Breast epithelium (tissue), 4 donors: ENCODE data around the gene CNTNAP1. TPM values are rescaled to one million over a fixed set of nuclear protein-coding genes. Genes with fewer than 3 reads are reported as not detected.

Experiments used
- DNase-seq, 2 donors: peaks; one replicate each; pipeline ENCODE4 v3.0.0-alpha.2; 2019; ENCODE audit warnings: low spot score in 2 of 2
- H3K27ac ChIP-seq, 2 donors: fragments of 200-600 bp; sonication (generic) in 1 of 2; one replicate each; pipeline ENCODE4 v1.5.1; 2016 to 2019; ENCODE audit warnings: mild to moderate bottlenecking in 1 of 2
- H3K27me3 ChIP-seq, 2 donors: fragments of 200-600 bp; sonication (generic) in 1 of 2; one replicate each; pipeline versions ENCODE4 v1.5.1 to v1.6.0; 2017 to 2019; ENCODE audit warnings: control low read depth in 1 of 2, mild to moderate bottlenecking in 1 of 2
- H3K36me3 ChIP-seq: fragments of 200-600 bp; one replicate; pipeline ENCODE4 v1.5.1; 2019
- H3K4me1 ChIP-seq, 2 donors: fragments of 200-600 bp; sonication (generic); one replicate each; pipeline ENCODE4 v1.5.1; 2016 to 2019; ENCODE audit warnings: control low read depth in 1 of 2
- H3K4me3 ChIP-seq, 3 donors: fragments of 200-600 bp; sonication (generic); 1 replicate in 2 of 3; 2 replicates in 1 of 3; pipeline ENCODE4 v1.5.1; 2016 to 2019; ENCODE audit warnings: mild to moderate bottlenecking in 3 of 3, moderate library complexity in 2 of 3
- H3K9me3 ChIP-seq, 2 donors: fragments of 200-600 bp; sonication (generic) in 1 of 2; one replicate each; pipeline ENCODE4 v1.5.1; 2016 to 2019; ENCODE audit warnings: control low read depth in 1 of 2
- CTCF ChIP-seq, 3 donors: fragments of 450-650 bp; IDR thresholded peaks; one replicate each; pipeline ENCODE4 v1.5.1; 2016 to 2017; ENCODE audit warnings: antibody characterized with exemption in 3 of 3, mild to moderate bottlenecking in 3 of 3, moderate library complexity in 3 of 3
- POLR2A ChIP-seq: fragments of 450-650 bp; IDR thresholded peaks from one replicate; pipeline ENCODE4 v1.6.1; 2016; ENCODE audit warnings: antibody characterized with exemption, mild to moderate bottlenecking, moderate library complexity
- POLR2AphosphoS5 ChIP-seq, 3 donors: sonication (generic); formaldehyde crosslinking; IDR thresholded peaks; one replicate each; pipeline ENCODE4 v1.6.1; 2017; ENCODE audit warnings: antibody characterized with exemption in 3 of 3
- intact Hi-C: fragments of 100-400 bp; cut with DNase I; formaldehyde crosslinking; loops from one replicate; pipeline ENCODE4 v1.15.1; 2023; ENCODE audit warnings: low total_unique reads
- total RNA-seq, 3 donors: library from RNA; depleted of rRNA; stranded (reverse); fragments of >200 nt; gene quantifications; one replicate each; pipeline ENCODE4 v1.1.0, GENCODE V29; 2016

Gene CNTNAP1
- total RNA-seq, 3 donors from 2014 or later, result 1.8 to 4.9 (median 3.7) TPM

- no peaks in the 10 kb centered on the region for H3K36me3 ChIP-seq
- no peaks in the 10 kb centered on the region for H3K27me3 ChIP-seq
- intact Hi-C loops, result no loop called here
- TF ChIP-seq POLR2AphosphoS5 (IDR thresholded peaks at IDR 0.05), result no peak
- TF ChIP-seq CTCF (IDR thresholded peaks at IDR 0.05), result no peak
- TF ChIP-seq POLR2A, result no peak
- no peaks in the 10 kb centered on the region for H3K9me3 ChIP-seq
- DNase-seq, result no peak
- H3K27ac ChIP-seq, result no peak overlapping the region
- no peak overlapping the region for H3K4me3 ChIP-seq
- no peaks in the 10 kb centered on the region for H3K4me1 ChIP-seq
Observed at GRCh38 chr17:42694524-42694923, 12.2 kb downstream of the CNTNAP1 start.

- Histone ChIP-seq H3K36me3 (no peaks in the 10 kb centered on the region), H3K27ac (no peak overlapping the region), H3K9me3 (no peaks in the 10 kb centered on the region), H3K4me3 (no peak overlapping the region), H3K4me1 (no peaks in the 10 kb centered on the region), H3K27me3 (no peaks in the 10 kb centered on the region)
- DNase-seq, result no peak
- intact Hi-C loops, result no loop called here
- TF ChIP-seq POLR2AphosphoS5 (IDR thresholded peaks at IDR 0.05) (no peak), CTCF (IDR thresholded peaks at IDR 0.05) (no peak), POLR2A (no peak)
Observed at GRCh38 chr17:42695500-42695899, 13.2 kb downstream of the CNTNAP1 start.

- DNase-seq, result no peak
- Histone ChIP-seq H3K27ac (no peak overlapping the region), H3K36me3 (no peaks in the 10 kb centered on the region), H3K9me3 (no peaks in the 10 kb centered on the region), H3K27me3 (no peaks in the 10 kb centered on the region), H3K4me3 (no peak overlapping the region), H3K4me1 (no peaks in the 10 kb centered on the region)
- no peak for TF ChIP-seq POLR2AphosphoS5 (IDR thresholded peaks at IDR 0.05)
- no peak for TF ChIP-seq POLR2A
- TF ChIP-seq CTCF (IDR thresholded peaks at IDR 0.05), result no peak
- intact Hi-C loops, result no loop called here
Observed at GRCh38 chr17:42697108-42697811, 14.9 kb downstream of the CNTNAP1 start.

- no peaks in the 10 kb centered on the region for H3K9me3 ChIP-seq
- intact Hi-C loops, result no loop called here
- TF ChIP-seq CTCF (IDR thresholded peaks at IDR 0.05), result no peak
- no peak for TF ChIP-seq POLR2A
- TF ChIP-seq POLR2AphosphoS5 (IDR thresholded peaks at IDR 0.05), result no peak
- no peaks in the 10 kb centered on the region for H3K4me1 ChIP-seq
- H3K27me3 ChIP-seq, result no peaks in the 10 kb centered on the region
- H3K4me3 ChIP-seq, result no peak overlapping the region
- DNase-seq, result no peak
- H3K27ac ChIP-seq, result peak overlapping the region in 1 of 2 donors; percentile 6
- H3K36me3 ChIP-seq, result no peaks in the 10 kb centered on the region
Observed at GRCh38 chr17:42698736-42699414, 16.5 kb downstream of the CNTNAP1 start.

- Histone ChIP-seq H3K9me3 (no peaks in the 10 kb centered on the region), H3K4me1 (no peaks in the 10 kb centered on the region), H3K27me3 (no peaks in the 10 kb centered on the region), H3K4me3 (no peak overlapping the region), H3K27ac (peak overlapping the region in 1 of 2 donors; percentile 6), H3K36me3 (peaks cover under 1% of the 10 kb centered on the region)
- intact Hi-C loops, result no loop called here
- DNase-seq, result no peak
- TF ChIP-seq POLR2AphosphoS5 (IDR thresholded peaks at IDR 0.05), result no peak
- no peak for TF ChIP-seq CTCF (IDR thresholded peaks at IDR 0.05)
- TF ChIP-seq POLR2A, result no peak
Observed at GRCh38 chr17:42699415-42699740, 17.0 kb downstream of the CNTNAP1 start.
